Natural killer cell (primary cell): ENCODE data around the gene PGP. TPM values are rescaled to one million over a fixed set of nuclear protein-coding genes. Genes with fewer than 3 reads are reported as not detected.
A peak's percentile ranks its signal among the peaks of the same experiment; 100 is the strongest.

Experiments
- ATAC-seq, 3 donors: fragments of 150-1000 bp in 2 of 3; fragments of 200-7000 bp in 1 of 3; cut with Tn5 transposase; 1 replicate in 1 of 3; 2 replicates in 2 of 3; pipeline ENCODE4 v1.10.0; 2021; ENCODE audit warnings: mild to moderate bottlenecking in 2 of 3, moderate library complexity in 2 of 3
- DNase-seq, 2 donors: peaks; one replicate each; pipeline versions ENCODE4 v3.0.0 to v3.0.0-alpha.2; 2013 to 2021; ENCODE audit warnings: mixed read lengths in 1 of 2
- H3K27ac ChIP-seq: one replicate; pipeline ENCODE4 v1.5.1; 2013; ENCODE audit warnings: mild to moderate bottlenecking, low read length
- H3K27me3 ChIP-seq: one replicate; pipeline ENCODE4 v1.6.1; 2013; ENCODE audit warnings: low read length; ENCODE audit not compliant: control insufficient read depth, insufficient read depth
- H3K36me3 ChIP-seq: one replicate; pipeline ENCODE4 v1.6.1; 2013; ENCODE audit warnings: low read length; ENCODE audit not compliant: control insufficient read depth, insufficient read depth
- H3K4me1 ChIP-seq: one replicate; pipeline ENCODE4 v1.6.1; 2013; ENCODE audit warnings: low read length; ENCODE audit not compliant: control insufficient read depth, insufficient read depth
- H3K4me3 ChIP-seq: one replicate; pipeline ENCODE4 v1.5.1; 2013; ENCODE audit warnings: low read length
- H3K9me3 ChIP-seq: one replicate; pipeline ENCODE4 v1.6.1; 2013; ENCODE audit warnings: low read length; ENCODE audit not compliant: control insufficient read depth, insufficient read depth
- H3K27ac Mint-ChIP-seq, 2 donors: one replicate each; pipeline ENCODE4 v1.8.0; 2022; ENCODE audit warnings: mild to moderate bottlenecking in 2 of 2, mixed read lengths in 2 of 2, moderate library complexity in 1 of 2
- H3K27me3 Mint-ChIP-seq, 2 donors: one replicate each; pipeline ENCODE4 v1.8.0; 2022; ENCODE audit warnings: low read depth in 2 of 2, mixed read lengths in 2 of 2
- H3K36me3 Mint-ChIP-seq: one replicate; pipeline ENCODE4 v1.8.0; 2022; ENCODE audit warnings: mixed read lengths
- H3K4me1 Mint-ChIP-seq, 2 donors: one replicate each; pipeline ENCODE4 v1.8.0; 2022; ENCODE audit warnings: mixed read lengths in 2 of 2
- H3K4me3 Mint-ChIP-seq: one replicate; pipeline ENCODE4 v1.8.0; 2022; ENCODE audit warnings: mild to moderate bottlenecking, moderate library complexity, mixed read lengths
- H3K9me3 Mint-ChIP-seq, 2 donors: one replicate each; pipeline ENCODE4 v1.8.0; 2022; ENCODE audit warnings: mixed read lengths in 2 of 2
- WGBS: methylation state at CpG from one replicate; pipeline ENCODE4 v1.1.7; 2013; ENCODE audit warnings: missing lambda C conversion rate; ENCODE audit not compliant: insufficient coverage; 5-methylcytosine and 5-hydroxymethylcytosine counted together
- intact Hi-C: fragments of 100-400 bp; cut with micrococcal nuclease; formaldehyde crosslinking; loops from one replicate; pipeline ENCODE4 v1.14.2; 2022
- total RNA-seq, 4 donors: library from RNA; stranded (reverse); fragments of 120-200 nt in 1 of 4; gene quantifications; one replicate each; pipeline versions ENCODE4 v1.2.3 to v1.2.4, GENCODE V29; 2013 to 2022
- TF ChIP-seq, protein P1 (sequence below): fragments of 200-600 bp; IDR thresholded peaks from one replicate; pipeline ENCODE4 v1.8.0; 2022; ENCODE audit warnings: antibody characterized with exemption

PGP gene
- total RNA-seq, 3 donors from 2014 or later (not counting 1 experiment from before 2014, with no cell fraction given), result 9.7 to 12.8 (median 12.4) TPM

DNA sequence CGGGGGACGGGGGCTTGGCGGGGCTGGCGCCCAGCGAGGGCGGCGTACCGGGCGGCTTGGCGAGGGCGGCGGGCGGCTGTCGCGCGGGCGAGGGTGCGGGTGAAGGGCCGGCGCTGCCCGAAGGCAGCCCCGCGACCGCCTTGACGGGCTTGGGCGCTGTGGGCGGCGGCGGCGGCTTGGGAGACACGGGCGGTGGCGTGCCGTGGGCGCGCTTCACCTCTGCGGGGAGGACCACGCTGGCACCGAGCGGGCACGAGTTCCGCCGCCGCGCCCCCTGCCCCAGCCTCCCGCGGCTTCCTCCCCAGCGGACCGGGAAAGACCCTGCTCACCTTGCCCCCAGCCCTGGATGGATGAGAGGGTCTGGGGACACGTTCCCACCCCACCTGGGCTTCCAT lies 35.5 kb downstream of the PGP start:
- H3K4me1 ChIP-seq, result no peaks in the 10 kb centered on the region
- H3K4me3 ChIP-seq, result no peak overlapping the region
- H3K4me1 Mint-ChIP-seq, result peaks cover 0 to 6% of the 10 kb centered on the region in 2 donors
- H3K36me3 Mint-ChIP-seq, result no peaks in the 10 kb centered on the region
- ATAC-seq (no peak), DNase-seq (no peak)
- H3K36me3 ChIP-seq, result peaks cover 30% of the 10 kb centered on the region
- WGBS, result 60% methylated on average over 50 of the region's 50 CpGs
- H3K27ac ChIP-seq, result no peak overlapping the region
- no peak overlapping the region for H3K27ac Mint-ChIP-seq
- H3K27me3 Mint-ChIP-seq, result no peaks in the 10 kb centered on the region
- intact Hi-C loops, result no loop called here
- H3K4me3 Mint-ChIP-seq, result no peak overlapping the region
- no peaks in the 10 kb centered on the region for H3K9me3 ChIP-seq
- no peaks in the 10 kb centered on the region for H3K27me3 ChIP-seq
- H3K9me3 Mint-ChIP-seq, result no peaks in the 10 kb centered on the region
- TF ChIP-seq, protein P1, sequence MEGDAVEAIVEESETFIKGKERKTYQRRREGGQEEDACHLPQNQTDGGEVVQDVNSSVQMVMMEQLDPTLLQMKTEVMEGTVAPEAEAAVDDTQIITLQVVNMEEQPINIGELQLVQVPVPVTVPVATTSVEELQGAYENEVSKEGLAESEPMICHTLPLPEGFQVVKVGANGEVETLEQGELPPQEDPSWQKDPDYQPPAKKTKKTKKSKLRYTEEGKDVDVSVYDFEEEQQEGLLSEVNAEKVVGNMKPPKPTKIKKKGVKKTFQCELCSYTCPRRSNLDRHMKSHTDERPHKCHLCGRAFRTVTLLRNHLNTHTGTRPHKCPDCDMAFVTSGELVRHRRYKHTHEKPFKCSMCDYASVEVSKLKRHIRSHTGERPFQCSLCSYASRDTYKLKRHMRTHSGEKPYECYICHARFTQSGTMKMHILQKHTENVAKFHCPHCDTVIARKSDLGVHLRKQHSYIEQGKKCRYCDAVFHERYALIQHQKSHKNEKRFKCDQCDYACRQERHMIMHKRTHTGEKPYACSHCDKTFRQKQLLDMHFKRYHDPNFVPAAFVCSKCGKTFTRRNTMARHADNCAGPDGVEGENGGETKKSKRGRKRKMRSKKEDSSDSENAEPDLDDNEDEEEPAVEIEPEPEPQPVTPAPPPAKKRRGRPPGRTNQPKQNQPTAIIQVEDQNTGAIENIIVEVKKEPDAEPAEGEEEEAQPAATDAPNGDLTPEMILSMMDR, result no peak

DNA sequence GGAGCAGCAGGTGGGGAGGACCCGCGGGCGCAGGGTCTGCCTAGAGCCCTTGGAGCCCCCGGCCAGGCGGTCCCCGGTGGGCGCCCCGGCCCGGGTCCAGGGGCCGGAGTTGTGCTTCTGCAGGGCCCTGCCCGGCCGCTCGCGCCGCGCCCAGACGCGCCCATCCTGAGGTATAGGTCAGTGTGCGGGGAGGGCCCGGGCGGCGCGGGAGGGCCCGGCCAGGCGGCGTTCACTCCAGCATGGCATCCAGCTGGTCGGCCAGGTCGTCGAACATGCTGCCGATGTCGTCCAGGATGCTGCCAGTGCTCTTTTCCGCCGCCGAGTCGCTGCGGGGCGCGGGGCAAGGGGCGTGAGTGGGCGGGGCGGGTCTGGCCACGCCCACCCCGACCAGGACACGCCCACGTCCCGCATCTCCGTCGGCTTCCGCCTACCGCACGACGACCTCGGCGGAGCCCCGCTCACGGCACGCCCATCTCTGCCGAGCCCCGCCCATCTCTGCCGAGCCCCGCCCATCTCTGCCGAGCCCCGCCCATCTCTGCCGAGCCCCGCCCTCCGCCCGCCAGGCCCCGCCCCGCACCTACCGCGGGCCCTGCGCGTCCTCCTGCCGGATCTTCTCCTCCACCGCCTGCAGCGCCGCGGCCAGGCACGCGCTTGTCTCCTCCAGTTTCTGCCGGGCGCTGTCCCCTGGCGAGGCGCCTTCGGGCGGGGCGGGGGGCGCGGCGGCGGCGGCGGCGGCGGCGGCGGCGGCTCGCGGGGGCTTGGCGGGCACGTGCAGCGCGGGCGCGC lies 36.1 kb downstream of the PGP start:
- DNase-seq (peak; percentile 37 to 60), ATAC-seq (peak; percentile 62 to 94 (median 90))
- H3K27ac Mint-ChIP-seq, result no peak overlapping the region
- H3K9me3 Mint-ChIP-seq, result no peaks in the 10 kb centered on the region
- no peaks in the 10 kb centered on the region for H3K27me3 ChIP-seq
- H3K9me3 ChIP-seq, result no peaks in the 10 kb centered on the region
- H3K27ac ChIP-seq, result no peak overlapping the region
- WGBS, result 45% methylated on average over 106 of the region's 106 CpGs
- no peak overlapping the region for H3K4me3 Mint-ChIP-seq
- no peaks in the 10 kb centered on the region for H3K4me1 ChIP-seq
- no peaks in the 10 kb centered on the region for H3K27me3 Mint-ChIP-seq
- TF ChIP-seq, protein P1, result no peak
- peaks cover 0 to 6% of the 10 kb centered on the region in 2 donors for H3K4me1 Mint-ChIP-seq
- peaks cover 33% of the 10 kb centered on the region for H3K36me3 ChIP-seq
- no peaks in the 10 kb centered on the region for H3K36me3 Mint-ChIP-seq
- no peak overlapping the region for H3K4me3 ChIP-seq
- intact Hi-C loops, result no loop called here

DNA sequence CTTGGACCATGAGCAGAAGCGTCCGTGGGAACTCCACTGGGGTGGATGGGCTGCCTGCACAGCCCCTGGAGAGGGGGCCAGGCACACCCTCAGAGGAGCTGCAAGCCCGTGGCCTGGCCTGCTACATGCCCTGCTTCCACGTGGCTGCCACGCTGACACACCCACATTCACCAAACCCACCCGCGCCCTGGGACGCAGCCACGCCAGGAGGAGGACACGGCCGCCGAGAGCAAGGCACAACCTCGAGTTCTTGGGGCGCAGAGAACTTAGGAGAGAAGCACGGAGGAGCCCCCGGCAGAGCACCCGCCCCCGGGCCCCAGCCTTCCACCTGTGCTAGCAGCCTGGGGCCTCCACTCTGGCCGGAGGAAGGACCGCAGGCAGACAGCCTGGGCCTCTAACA lies 37.1 kb downstream of the PGP start:
- TF ChIP-seq, protein P1, result no peak
- no peak overlapping the region for H3K4me3 Mint-ChIP-seq
- Histone ChIP-seq H3K27ac (no peak overlapping the region), H3K4me3 (no peak overlapping the region), H3K36me3 (peaks cover 35% of the 10 kb centered on the region), H3K9me3 (no peaks in the 10 kb centered on the region), H3K27me3 (no peaks in the 10 kb centered on the region), H3K4me1 (no peaks in the 10 kb centered on the region)
- DNase-seq (no peak), ATAC-seq (no peak)
- H3K27ac Mint-ChIP-seq, result no peak overlapping the region
- H3K27me3 Mint-ChIP-seq, result no peaks in the 10 kb centered on the region
- WGBS, result 95% methylated on average over 20 of the region's 20 CpGs
- peaks cover 0 to 6% of the 10 kb centered on the region in 2 donors for H3K4me1 Mint-ChIP-seq
- intact Hi-C loops, result no loop called here
- H3K9me3 Mint-ChIP-seq, result no peaks in the 10 kb centered on the region
- no peaks in the 10 kb centered on the region for H3K36me3 Mint-ChIP-seq

DNA sequence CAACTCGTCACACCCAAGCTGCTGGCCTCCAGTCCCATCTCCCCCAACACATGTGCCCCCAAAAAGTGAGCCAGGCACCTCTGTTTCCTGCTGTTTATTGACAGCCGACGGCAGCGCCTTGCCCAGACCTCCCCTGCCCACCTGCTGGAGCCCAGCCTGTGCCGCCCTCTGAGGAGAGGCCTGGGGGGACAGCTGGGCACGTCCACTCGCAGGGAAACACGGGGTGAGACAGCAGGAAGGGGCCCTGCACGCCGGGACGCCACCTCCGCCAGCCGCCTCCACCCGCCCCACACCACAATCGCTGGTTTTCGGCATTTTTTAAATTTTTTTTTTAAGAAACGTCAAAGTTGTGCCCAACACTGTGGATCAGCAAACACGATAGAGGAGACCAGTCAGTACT lies 37.5 kb downstream of the PGP start:
- H3K36me3 Mint-ChIP-seq, result no peaks in the 10 kb centered on the region
- Histone ChIP-seq H3K4me1 (no peaks in the 10 kb centered on the region), H3K27ac (no peak overlapping the region), H3K36me3 (peaks cover 35% of the 10 kb centered on the region), H3K4me3 (no peak overlapping the region), H3K9me3 (no peaks in the 10 kb centered on the region), H3K27me3 (no peaks in the 10 kb centered on the region)
- 94% methylated on average over 18 of the region's 18 CpGs for WGBS
- DNase-seq, result no peak
- no peaks in the 10 kb centered on the region for H3K9me3 Mint-ChIP-seq
- ATAC-seq, result no peak
- H3K27me3 Mint-ChIP-seq, result no peaks in the 10 kb centered on the region
- no peak overlapping the region for H3K27ac Mint-ChIP-seq
- intact Hi-C loops, result no loop called here
- H3K4me3 Mint-ChIP-seq, result no peak overlapping the region
- TF ChIP-seq, protein P1, result no peak
- peaks cover 0 to 2% of the 10 kb centered on the region in 2 donors for H3K4me1 Mint-ChIP-seq
